ENCODE results near the gene FGF3.

GRCh38 chr11:69797156-69797555, 22.1 kb downstream of the FGF3 start:
- TF ChIP-seq CTCF (IDR thresholded peaks at IDR 0.05) (peak; percentile 16), EZH2 (IDR thresholded peaks at IDR 0.05) (no peak)

Measured in neural progenitor cell (in vitro differentiated cells).